HEK293 (cell line): ENCODE measurements around the gene FMO2.

Experiments
- CTCF ChIA-PET: fragments of 350-600 bp; formaldehyde crosslinking; extraction: SDS; loops from one replicate; lab custom pipeline; 2021; ENCODE audit warnings: antibody characterized with exemption; lab: Yijun Ruan, JAX
- POLR2A ChIA-PET: fragments of 300-600 bp; formaldehyde crosslinking; extraction: SDS; loops from one replicate; lab custom pipeline; 2020; ENCODE audit warnings: antibody characterized with exemption, inconsistent platforms; lab: Yijun Ruan, JAX
- H3K27ac ChIP-seq: fragments of 200-500 bp; sonication (Bioruptor generic); 2 replicates; pipeline ENCODE4 v1.5.1; 2014; ENCODE audit warnings: low read depth, low read length, control low read depth, inconsistent platforms; ENCODE audit errors: extremely low read depth
- H3K36me3 ChIP-seq, 2 experiments: fragments of 200-500 bp in 1 of 2; sonication (Bioruptor generic) in 1 of 2; 1 replicate in 1 of 2; 2 replicates in 1 of 2; pipeline ENCODE4 v1.5.1; 2014 to 2017; ENCODE audit warnings: inconsistent platforms in 2 of 2, low read length in 2 of 2; ENCODE audit not compliant: control insufficient read depth in 2 of 2, insufficient read depth in 1 of 2
- H3K4me1 ChIP-seq: fragments of 200-500 bp; sonication (Bioruptor generic); 2 replicates; pipeline ENCODE4 v1.5.1; 2014; ENCODE audit warnings: mild to moderate bottlenecking, low read length, inconsistent platforms; ENCODE audit not compliant: control insufficient read depth, insufficient read depth
- H3K4me3 ChIP-seq: 2 replicates; pipeline ENCODE4 v1.5.1; 2011; ENCODE audit warnings: low read depth, mild to moderate bottlenecking, control low read depth, low read length, moderate library complexity
- H3K9me3 ChIP-seq: fragments of 200-500 bp; sonication (Bioruptor generic); 2 replicates; pipeline ENCODE4 v1.5.1; 2014; ENCODE audit warnings: low read depth, low read length, inconsistent platforms; ENCODE audit not compliant: control insufficient read depth, insufficient read depth
- BCL11B ChIP-seq: fragments of 450-650 bp; formaldehyde crosslinking; IDR thresholded peaks from 2 replicates; pipeline ENCODE4 v1.5.1; 2016; ENCODE audit warnings: low read depth, missing biosample characterization, missing genetic modification characterization
- GLIS2 ChIP-seq: fragments of 450-650 bp; formaldehyde crosslinking; IDR thresholded peaks from 2 replicates; pipeline ENCODE4 v1.5.1; 2016; ENCODE audit warnings: missing biosample characterization, missing genetic modification characterization
- HIC1 ChIP-seq: fragments of 450-650 bp; formaldehyde crosslinking; IDR thresholded peaks from 2 replicates; pipeline ENCODE4 v1.5.1; 2016; ENCODE audit warnings: missing biosample characterization, missing genetic modification characterization
- MEIS1 ChIP-seq: sonication (generic); formaldehyde crosslinking; IDR thresholded peaks from 2 replicates; pipeline ENCODE4 v1.8.1; 2022; ENCODE audit warnings: missing genetic modification reagents, mild to moderate bottlenecking, borderline replicate concordance
- PATZ1 ChIP-seq: fragments of 450-650 bp; formaldehyde crosslinking; IDR thresholded peaks from 2 replicates; pipeline ENCODE4 v1.5.1; 2016; ENCODE audit warnings: missing biosample characterization, missing genetic modification characterization
- REPIN1 ChIP-seq: fragments of 450-650 bp; formaldehyde crosslinking; IDR thresholded peaks from 2 replicates; pipeline ENCODE4 v1.5.1; 2017; ENCODE audit warnings: missing biosample characterization, missing genetic modification characterization, low read depth
- SCRT2 ChIP-seq: fragments of 450-650 bp; formaldehyde crosslinking; IDR thresholded peaks from 2 replicates; pipeline ENCODE4 v1.5.1; 2016; ENCODE audit warnings: missing biosample characterization, missing genetic modification characterization
- YY1 ChIP-seq: fragments of 450-650 bp; formaldehyde crosslinking; IDR thresholded peaks from 2 replicates; pipeline ENCODE4 v1.5.1; 2018; ENCODE audit warnings: missing biosample characterization, missing genetic modification characterization
- ZBTB6 ChIP-seq: fragments of 450-650 bp; formaldehyde crosslinking; IDR thresholded peaks from 2 replicates; pipeline ENCODE4 v1.5.1; 2017; ENCODE audit warnings: missing biosample characterization, missing genetic modification characterization
- ZBTB8A ChIP-seq: fragments of 450-650 bp; formaldehyde crosslinking; IDR thresholded peaks from 2 replicates; pipeline ENCODE4 v1.5.1; 2016; ENCODE audit warnings: missing biosample characterization, missing genetic modification characterization
- ZNF184 ChIP-seq: fragments of 450-650 bp; IDR thresholded peaks from 2 replicates; pipeline ENCODE4 v1.5.1; 2018; ENCODE audit warnings: missing biosample characterization, mild to moderate bottlenecking, missing genetic modification characterization
- ZNF274 ChIP-seq, 2 experiments: fragments of 200-500 bp in 1 of 2; fragments of 450-650 bp in 1 of 2; sonication (Bioruptor generic) in 1 of 2; formaldehyde crosslinking in 1 of 2; IDR thresholded peaks; 2 replicates each; pipeline versions ENCODE4 v1.5.1 to v1.6.1; 2014 to 2016; ENCODE audit warnings: borderline replicate concordance in 1 of 2, inconsistent platforms in 1 of 2, low read length in 1 of 2, missing biosample characterization in 1 of 2, missing genetic modification characterization in 1 of 2
- ZNF311 ChIP-seq: fragments of 450-650 bp; formaldehyde crosslinking; IDR thresholded peaks from 2 replicates; pipeline ENCODE4 v1.5.1; 2017; ENCODE audit warnings: missing biosample characterization, missing genetic modification characterization, borderline replicate concordance
- ZNF324 ChIP-seq: fragments of 450-650 bp; formaldehyde crosslinking; IDR thresholded peaks from 2 replicates; pipeline ENCODE4 v1.5.1; 2016; ENCODE audit warnings: missing biosample characterization, missing genetic modification characterization
- ZNF341 ChIP-seq: fragments of 450-650 bp; formaldehyde crosslinking; IDR thresholded peaks from 2 replicates; pipeline ENCODE4; 2016; ENCODE audit warnings: low read depth, missing biosample characterization, missing genetic modification characterization
- ZNF350 ChIP-seq: fragments of 450-650 bp; formaldehyde crosslinking; IDR thresholded peaks from 2 replicates; pipeline ENCODE4 v1.5.0; 2017; ENCODE audit warnings: missing biosample characterization, mild to moderate bottlenecking, missing genetic modification characterization
- ZNF423 ChIP-seq: fragments of 450-650 bp; formaldehyde crosslinking; IDR thresholded peaks from 2 replicates; pipeline ENCODE4 v1.5.1; 2016; ENCODE audit warnings: missing biosample characterization, missing genetic modification characterization
- ZNF488 ChIP-seq: fragments of 450-650 bp; formaldehyde crosslinking; IDR thresholded peaks from 2 replicates; pipeline ENCODE4 v1.5.1; 2016; ENCODE audit warnings: missing biosample characterization, missing genetic modification characterization
- ZNF510 ChIP-seq: fragments of 450-650 bp; formaldehyde crosslinking; IDR thresholded peaks from 2 replicates; pipeline ENCODE4 v1.5.1; 2018; ENCODE audit warnings: mild to moderate bottlenecking, missing genetic modification characterization, missing biosample characterization; ENCODE audit not compliant: insufficient replicate concordance
- ZNF544 ChIP-seq: fragments of 450-650 bp; formaldehyde crosslinking; IDR thresholded peaks from 2 replicates; pipeline ENCODE4 v1.5.0; 2017; ENCODE audit warnings: missing biosample characterization, missing genetic modification characterization
- ZNF585B ChIP-seq: fragments of 450-650 bp; formaldehyde crosslinking; IDR thresholded peaks from 2 replicates; pipeline ENCODE4 v1.5.1; 2016; ENCODE audit warnings: missing biosample characterization, missing genetic modification characterization
- ZNF629 ChIP-seq: fragments of 450-650 bp; formaldehyde crosslinking; IDR thresholded peaks from 2 replicates; pipeline ENCODE4 v1.5.1; 2017; ENCODE audit warnings: missing biosample characterization, missing genetic modification characterization
- ZSCAN30 ChIP-seq: fragments of 450-650 bp; IDR thresholded peaks from 2 replicates; pipeline ENCODE4 v1.5.1; 2018; ENCODE audit warnings: missing biosample characterization, mild to moderate bottlenecking, missing genetic modification characterization, moderate library complexity

The FMO2 gene

GRCh38 chr1:171247501-171247900 lies 62.4 kb downstream of the FMO2 start:
- no peaks in the 10 kb centered on the region for H3K36me3 ChIP-seq

GRCh38 chr1:171248302-171248701 lies 63.2 kb downstream of the FMO2 start, which contains the start of gene FMO1:
Gene FMO1, plus strand, starts transcription at chr1:171248494. Its CDS starts 9,594 bp downstream, at chr1:171258088.
- TF ChIP-seq SCRT2 (tag by site-specific recombination): peak; percentile 52; the same call in 1 of the 2 replicates
- TF ChIP-seq ZNF350: no peak
- no peak for TF ChIP-seq ZNF311 (tag by site-specific recombination)
- ChIA-PET CTCF (interaction anchor here (5.1 kb wide), 1 partner anchor 65 kb away, joined by 41 read pairs; the partner anchor contains the start of gene FMO4), POLR2A (no interaction called here)
- H3K4me3 ChIP-seq: no peak within 1 kb of the TSS
- no peaks in the 10 kb centered on the region for H3K4me1 ChIP-seq
- H3K36me3 ChIP-seq: no peaks in the 10 kb centered on the region
- no peaks in the 10 kb centered on the region for H3K9me3 ChIP-seq
- H3K27ac ChIP-seq: no peak within 1 kb of the TSS

More at GRCh38 chr1:171247501-171247900, 62.4 kb downstream of the FMO2 start:
- no peak for TF ChIP-seq ZNF510 (tag by site-specific recombination)
- TF ChIP-seq ZNF341 (tag by site-specific recombination): no peak
- TF ChIP-seq BCL11B: no peak
- TF ChIP-seq ZNF585B (tag by site-specific recombination): no peak
- TF ChIP-seq HIC1 (tag by site-specific recombination): no peak
- no peak for TF ChIP-seq ZBTB6 (tag by site-specific recombination)
- TF ChIP-seq ZNF324 (tag by site-specific recombination): no peak
- no peak for TF ChIP-seq ZNF488 (tag by site-specific recombination)
- H3K4me1 ChIP-seq: no peaks in the 10 kb centered on the region
- POLR2A ChIA-PET: no interaction called here
- H3K27ac ChIP-seq: no peak overlapping the region
- no peaks in the 10 kb centered on the region for H3K9me3 ChIP-seq
- H3K4me3 ChIP-seq: no peak overlapping the region
- CTCF ChIA-PET: interaction anchor here (5.1 kb wide), 1 partner anchor 66 kb away, joined by 41 read pairs; the partner anchor contains the start of gene FMO4

GRCh38 chr1:171248841-171249240 lies 63.7 kb downstream of the FMO2 start:
- no peak for TF ChIP-seq ZNF184
- no peak for TF ChIP-seq ZSCAN30 (tag by site-specific recombination)
- no peak for TF ChIP-seq ZNF629 (tag by site-specific recombination)
- TF ChIP-seq ZBTB8A: no peak
- TF ChIP-seq ZNF274 (IDR thresholded peaks at IDR 0.05; ENCODE audit: low read length): no peak
- TF ChIP-seq ZNF274 (tag by site-specific recombination; IDR thresholded peaks at IDR 0.05; ENCODE audit: borderline replicate concordance): no peak
- TF ChIP-seq ZNF544 (tag by site-specific recombination): no peak
- TF ChIP-seq REPIN1 (tag by site-specific recombination): no peak
- TF ChIP-seq ZNF510 (tag by site-specific recombination): no peak
- TF ChIP-seq HIC1 (tag by site-specific recombination): no peak
- no peak for TF ChIP-seq ZNF423 (tag by site-specific recombination)
- TF ChIP-seq PATZ1 (tag by site-specific recombination): no peak
- no peak for TF ChIP-seq YY1 (tag by site-specific recombination)
- TF ChIP-seq MEIS1: no peak
- no peak for TF ChIP-seq GLIS2 (tag by site-specific recombination)

More at GRCh38 chr1:171248841-171249240, 63.7 kb downstream of the FMO2 start:
- Histone ChIP-seq H3K4me3 (no peak overlapping the region), H3K4me1 (no peaks in the 10 kb centered on the region), H3K9me3 (no peaks in the 10 kb centered on the region), H3K36me3 (no peaks in the 10 kb centered on the region), H3K27ac (no peak overlapping the region)
- POLR2A ChIA-PET: no interaction called here
- CTCF ChIA-PET: interaction anchor here (5.1 kb wide), 1 partner anchor 64 kb away, joined by 41 read pairs; the partner anchor contains the start of gene FMO4
